ENCODE data around the gene FLYWCH2.

DNA sequence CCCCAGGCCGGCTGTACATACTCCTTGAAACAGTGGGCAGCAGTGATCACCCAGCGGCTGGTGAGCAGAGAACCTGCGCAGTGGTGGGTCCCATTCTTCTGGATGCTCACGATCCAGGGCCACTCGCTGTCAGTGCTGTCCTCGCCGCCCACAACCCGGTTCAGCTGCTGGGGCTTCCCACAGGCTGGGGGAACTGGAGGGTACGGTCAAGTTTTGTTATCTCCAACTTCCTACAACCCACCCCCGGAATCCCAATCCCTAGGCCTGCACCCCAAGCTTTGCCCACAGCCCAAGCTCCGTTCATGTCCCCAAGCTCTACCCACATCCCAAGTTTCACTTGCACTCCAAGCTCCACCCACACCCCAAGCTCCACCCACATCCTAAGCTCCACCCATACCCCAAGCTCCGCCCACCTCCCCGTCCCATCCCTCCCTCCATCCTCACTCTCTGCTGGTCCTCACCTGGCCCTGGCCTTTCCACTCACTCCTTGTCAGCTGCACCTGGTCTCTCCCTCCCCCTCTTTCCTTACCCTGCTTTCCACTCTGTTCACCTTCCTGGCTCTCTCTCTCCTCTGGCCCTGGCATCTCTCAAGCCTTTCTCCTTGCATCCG is 26.8 kb upstream of the FLYWCH2 start:
- TF ChIP-seq, protein P1, sequence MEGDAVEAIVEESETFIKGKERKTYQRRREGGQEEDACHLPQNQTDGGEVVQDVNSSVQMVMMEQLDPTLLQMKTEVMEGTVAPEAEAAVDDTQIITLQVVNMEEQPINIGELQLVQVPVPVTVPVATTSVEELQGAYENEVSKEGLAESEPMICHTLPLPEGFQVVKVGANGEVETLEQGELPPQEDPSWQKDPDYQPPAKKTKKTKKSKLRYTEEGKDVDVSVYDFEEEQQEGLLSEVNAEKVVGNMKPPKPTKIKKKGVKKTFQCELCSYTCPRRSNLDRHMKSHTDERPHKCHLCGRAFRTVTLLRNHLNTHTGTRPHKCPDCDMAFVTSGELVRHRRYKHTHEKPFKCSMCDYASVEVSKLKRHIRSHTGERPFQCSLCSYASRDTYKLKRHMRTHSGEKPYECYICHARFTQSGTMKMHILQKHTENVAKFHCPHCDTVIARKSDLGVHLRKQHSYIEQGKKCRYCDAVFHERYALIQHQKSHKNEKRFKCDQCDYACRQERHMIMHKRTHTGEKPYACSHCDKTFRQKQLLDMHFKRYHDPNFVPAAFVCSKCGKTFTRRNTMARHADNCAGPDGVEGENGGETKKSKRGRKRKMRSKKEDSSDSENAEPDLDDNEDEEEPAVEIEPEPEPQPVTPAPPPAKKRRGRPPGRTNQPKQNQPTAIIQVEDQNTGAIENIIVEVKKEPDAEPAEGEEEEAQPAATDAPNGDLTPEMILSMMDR (IDR thresholded peaks at IDR 0.05), result no peak
- TF ChIP-seq POLR2AphosphoS5 (IDR thresholded peaks at IDR 0.05) (no peak), POLR2A (IDR thresholded peaks at IDR 0.05) (peak; percentile 34)

Data from prostate gland (tissue), 2 donors.